SK-N-DZ (cell line): ENCODE data around the gene AP1M1.

ENCODE experiments used
- small RNA-seq, 2 experiments: library from RNA; depleted of rRNA; stranded (forward); fragments of <200 nt; gene quantifications; one replicate each; pipeline ENCODE3, GENCODE V24; 2014

Gene AP1M1

Small RNAs within 50 kb of the gene (small RNA-seq; reads per million reads assigned to genes)
- 0 reads per million in 2 experiments for gene RF00017
